GM19452 (cell line): ENCODE results near the gene POU3F3.

ENCODE experiments used
- ATAC-seq: cut with Tn5 transposase; IDR thresholded peaks from one replicate; pipeline ENCODE4 v1.9.1; 2021; ENCODE audit not compliant: unreplicated experiment

Gene POU3F3

GRCh38 chr2:104901037-104901881 is 47.3 kb downstream of the POU3F3 start:
- no peak for ATAC-seq

DNA sequence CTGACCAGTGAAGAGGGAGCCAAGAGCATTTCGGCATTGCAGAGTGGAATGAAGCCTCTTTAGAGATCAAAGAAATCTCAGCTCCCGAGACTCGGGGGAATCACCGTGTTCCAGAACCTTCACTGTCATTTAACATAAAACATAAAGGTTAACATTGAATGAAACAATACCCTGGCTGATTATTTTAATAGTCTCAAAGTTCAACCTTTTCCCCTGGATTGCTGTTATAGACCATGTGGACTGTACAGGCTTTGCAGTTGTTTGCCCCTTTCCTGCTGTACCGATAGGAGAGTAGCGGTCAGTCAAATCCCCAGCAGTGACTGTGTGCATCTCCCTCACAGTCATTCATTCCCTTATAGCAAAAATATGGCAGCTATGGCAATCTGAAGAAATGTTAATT is 48.4 kb downstream of the POU3F3 start:
- ATAC-seq, result no peak
